WI38 (cell line): ENCODE results near the gene STK32C.

ENCODE experiments used
- H3K4me3 ChIP-seq: 2 replicates; pipeline ENCODE4 v1.5.1; 2011; ENCODE audit warnings: low read depth, mild to moderate bottlenecking, control low read depth, low read length
- CTCF ChIP-seq: IDR thresholded peaks from 2 replicates; pipeline ENCODE4 v1.5.1; 2012; ENCODE audit warnings: low read depth, mild to moderate bottlenecking, control low read depth, low read length

STK32C gene

GRCh38 chr10:132307823-132308586, at the start of gene STK32C:
Gene STK32C (minus strand): TSS chr10:132307950. CDS start chr10:132307833, 117 bp downstream.
- H3K4me3 ChIP-seq, result peak within 1 kb of the TSS; percentile 71
- no peak for TF ChIP-seq CTCF

GRCh38 chr10:132356621-132357195, 49.0 kb upstream of the STK32C start:
- no peak overlapping the region for H3K4me3 ChIP-seq
- no peak for TF ChIP-seq CTCF

GRCh38 chr10:132355754-132356153, 48.0 kb upstream of the STK32C start:
- no peak overlapping the region for H3K4me3 ChIP-seq
- TF ChIP-seq CTCF, result no peak

GRCh38 chr10:132355297-132355696, 47.5 kb upstream of the STK32C start:
- no peak overlapping the region for H3K4me3 ChIP-seq
- no peak for TF ChIP-seq CTCF

GRCh38 chr10:132354356-132355094, 46.8 kb upstream of the STK32C start:
- H3K4me3 ChIP-seq, result no peak overlapping the region
- no peak for TF ChIP-seq CTCF

GRCh38 chr10:132353456-132354355, 46.0 kb upstream of the STK32C start:
- TF ChIP-seq CTCF, result no peak
- no peak overlapping the region for H3K4me3 ChIP-seq
